ENCODE data around the gene CIPC.
A peak's percentile ranks its signal among the peaks of the same experiment; 100 is the strongest.

Gene CIPC

DNA sequence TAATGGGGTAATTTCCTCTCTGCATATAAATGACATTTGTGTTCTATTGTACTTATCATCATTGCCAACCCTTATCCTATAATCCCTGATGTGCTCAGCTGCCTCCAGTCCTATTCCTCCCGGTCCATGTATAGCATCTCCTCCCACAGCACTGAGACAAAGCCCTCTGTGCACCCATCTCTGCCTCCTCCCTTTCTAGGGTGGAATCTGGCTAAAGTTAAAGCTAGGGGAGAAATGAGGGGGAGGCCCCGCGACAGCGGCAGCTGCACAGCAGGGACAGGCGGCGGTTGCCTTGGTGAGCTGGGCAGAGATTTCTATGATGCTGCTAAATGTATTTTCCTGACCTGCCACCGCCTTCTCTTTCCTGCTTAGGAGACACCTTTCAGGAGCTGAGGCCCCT lies 56.4 kb downstream of the CIPC start:
- Histone ChIP-seq H3K18ac (ENCODE audit: low read depth in 1 of 2, low read length in 2 of 2) (no peak overlapping the region), H2BK120ac (ENCODE audit: low read depth, low read length) (no peak overlapping the region), H3K4me2 (ENCODE audit: low read length, poor library complexity, severe bottlenecking) (no peak overlapping the region), H4K8ac (ENCODE audit: low read length) (no peak overlapping the region), H3K9me3 (ENCODE audit: control insufficient read depth, low read length) (peaks cover 5% of the 10 kb centered on the region), H3K36me3 (ENCODE audit: control insufficient read depth in 1 of 2, insufficient read depth in 2 of 2, low read depth in 1 of 2, low read length in 2 of 2) (no peaks in the 10 kb centered on the region), H3K23ac (ENCODE audit: low read length in 2 of 2) (no peak overlapping the region), H3K79me1 (replicated peaks; ENCODE audit: low read length, poor library complexity, severe bottlenecking) (no peaks in the 10 kb centered on the region), H2BK5ac (ENCODE audit: low read depth, low read length, poor library complexity, severe bottlenecking) (no peak overlapping the region), H2AFZ (ENCODE audit: low read depth, low read length) (no peak overlapping the region), H2BK15ac (ENCODE audit: low read depth, poor library complexity, severe bottlenecking) (no peak overlapping the region), H3K4me3 (ENCODE audit: insufficient read depth in 1 of 2, low read depth in 1 of 2, low read length in 2 of 2) (no peak overlapping the region), H3K4me1 (ENCODE audit: control insufficient read depth, insufficient read depth, low read depth, low read length) (peaks cover 10% of the 10 kb centered on the region), H2AK5ac (ENCODE audit: low read length, severe bottlenecking) (no peak overlapping the region), H3K27me3 (ENCODE audit: control insufficient read depth in 1 of 2, insufficient read depth in 1 of 2, low read length in 2 of 2) (peaks cover 34 to 49% of the 10 kb centered on the region in 2 experiments), H3K14ac (ENCODE audit: low read length in 2 of 2) (no peak overlapping the region), H2BK12ac (ENCODE audit: low read length in 2 of 2) (no peak overlapping the region), H4K91ac (ENCODE audit: low read length) (no peak overlapping the region), H3K9ac (ENCODE audit: low read length) (no peak overlapping the region), H3K27ac (ENCODE audit: low read length, poor library complexity, severe bottlenecking) (no peak overlapping the region), H3K4ac (ENCODE audit: low read depth in 1 of 2, low read length in 2 of 2) (no peak overlapping the region)
- no peak for DNase-seq
- 61% methylated on average over 2 of the region's 7 CpGs for WGBS

DNA sequence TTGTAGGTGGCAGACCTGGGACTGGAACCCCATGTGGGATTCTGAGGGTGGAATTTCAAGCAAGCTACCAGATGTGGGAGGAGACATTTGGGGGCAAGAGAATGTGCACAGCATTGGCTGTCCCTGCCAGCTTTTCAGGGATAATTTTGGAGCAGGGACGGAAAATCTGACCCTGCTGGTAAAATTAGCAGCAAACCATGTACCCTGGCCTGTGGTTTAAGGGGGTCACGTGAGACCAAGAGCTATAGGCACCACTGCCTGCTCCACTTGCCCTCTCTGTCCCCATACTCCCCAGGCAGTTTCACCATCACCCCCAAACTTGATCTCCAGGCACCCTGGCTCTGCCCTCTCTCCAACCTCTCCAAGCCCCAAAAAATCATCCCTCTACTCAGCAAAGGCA lies 57.0 kb downstream of the CIPC start:
- H4K8ac ChIP-seq (ENCODE audit: low read length): no peak overlapping the region
- no peak overlapping the region for H3K4ac ChIP-seq (ENCODE audit: low read depth in 1 of 2, low read length in 2 of 2)
- peaks cover 5% of the 10 kb centered on the region for H3K9me3 ChIP-seq (ENCODE audit: control insufficient read depth, low read length)
- peaks cover 34 to 46% of the 10 kb centered on the region in 2 experiments for H3K27me3 ChIP-seq (ENCODE audit: control insufficient read depth in 1 of 2, insufficient read depth in 1 of 2, low read length in 2 of 2)
- no peak overlapping the region for H2BK12ac ChIP-seq (ENCODE audit: low read length in 2 of 2)
- H2BK120ac ChIP-seq (ENCODE audit: low read depth, low read length): no peak overlapping the region
- H3K14ac ChIP-seq (ENCODE audit: low read length in 2 of 2): no peak overlapping the region
- H2BK5ac ChIP-seq (ENCODE audit: low read depth, low read length, poor library complexity, severe bottlenecking): no peak overlapping the region
- no peak overlapping the region for H2AFZ ChIP-seq (ENCODE audit: low read depth, low read length)
- H2AK5ac ChIP-seq (ENCODE audit: low read length, severe bottlenecking): no peak overlapping the region
- no peak overlapping the region for H3K23ac ChIP-seq (ENCODE audit: low read length in 2 of 2)
- no peak overlapping the region for H3K18ac ChIP-seq (ENCODE audit: low read depth in 1 of 2, low read length in 2 of 2)
- H2BK15ac ChIP-seq (ENCODE audit: low read depth, poor library complexity, severe bottlenecking): no peak overlapping the region
- 79% methylated on average over 2 of the region's 2 CpGs for WGBS
- H3K4me2 ChIP-seq (ENCODE audit: low read length, poor library complexity, severe bottlenecking): no peak overlapping the region
- no peak overlapping the region for H4K91ac ChIP-seq (ENCODE audit: low read length)
- H3K36me3 ChIP-seq (ENCODE audit: control insufficient read depth in 1 of 2, insufficient read depth in 2 of 2, low read depth in 1 of 2, low read length in 2 of 2): no peaks in the 10 kb centered on the region
- H3K79me1 ChIP-seq (replicated peaks; ENCODE audit: low read length, poor library complexity, severe bottlenecking): no peaks in the 10 kb centered on the region
- peaks cover 10% of the 10 kb centered on the region for H3K4me1 ChIP-seq (ENCODE audit: control insufficient read depth, insufficient read depth, low read depth, low read length)
- no peak overlapping the region for H3K27ac ChIP-seq (ENCODE audit: low read length, poor library complexity, severe bottlenecking)
- no peak overlapping the region for H3K4me3 ChIP-seq (ENCODE audit: insufficient read depth in 1 of 2, low read depth in 1 of 2, low read length in 2 of 2)
- no peak for DNase-seq
- H3K9ac ChIP-seq (ENCODE audit: low read length): no peak overlapping the region

DNA sequence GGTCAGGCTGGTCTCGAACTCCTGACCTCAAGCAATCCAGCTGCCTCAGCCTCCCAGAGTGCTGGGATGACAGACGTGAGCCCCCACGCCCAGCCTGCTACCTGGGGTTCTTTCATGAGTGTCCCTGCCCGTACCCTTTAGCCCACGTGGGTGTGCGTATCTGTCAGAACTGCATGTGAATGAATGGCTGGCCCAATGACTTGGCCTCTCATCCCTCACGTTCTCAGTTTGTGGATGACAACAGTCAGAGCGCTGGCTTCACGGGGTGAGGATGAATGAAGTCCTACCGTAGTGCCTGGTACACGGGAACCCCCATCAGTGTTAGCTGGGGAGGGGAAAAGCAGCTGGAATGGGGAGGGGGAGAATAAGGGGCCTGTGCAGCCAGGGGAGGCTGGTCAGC lies 59.7 kb downstream of the CIPC start:
- H3K18ac ChIP-seq (ENCODE audit: low read depth in 1 of 2, low read length in 2 of 2): peak overlapping the region in 1 of 2 experiments; percentile 19
- WGBS: 70% methylated on average over 11 of the region's 11 CpGs
- H4K8ac ChIP-seq (ENCODE audit: low read length): peak overlapping the region; percentile 55
- no peaks in the 10 kb centered on the region for H3K79me1 ChIP-seq (replicated peaks; ENCODE audit: low read length, poor library complexity, severe bottlenecking)
- H3K23ac ChIP-seq (ENCODE audit: low read length in 2 of 2): no peak overlapping the region
- H2BK15ac ChIP-seq (ENCODE audit: low read depth, poor library complexity, severe bottlenecking): no peak overlapping the region
- peak overlapping the region in 1 of 2 experiments; percentile 87 for H3K14ac ChIP-seq (ENCODE audit: low read length in 2 of 2)
- H2BK120ac ChIP-seq (ENCODE audit: low read depth, low read length): peak overlapping the region; percentile 52
- no peak overlapping the region for H2AK5ac ChIP-seq (ENCODE audit: low read length, severe bottlenecking)
- peak overlapping the region in 1 of 2 experiments; percentile 45 for H2BK12ac ChIP-seq (ENCODE audit: low read length in 2 of 2)
- H4K91ac ChIP-seq (ENCODE audit: low read length): peak overlapping the region; percentile 54
- H3K27ac ChIP-seq (ENCODE audit: low read length, poor library complexity, severe bottlenecking): no peak overlapping the region
- H2AFZ ChIP-seq (ENCODE audit: low read depth, low read length): no peak overlapping the region
- H3K27me3 ChIP-seq (ENCODE audit: control insufficient read depth in 1 of 2, insufficient read depth in 1 of 2, low read length in 2 of 2): peaks cover 46 to 59% of the 10 kb centered on the region in 2 experiments
- peaks cover 5% of the 10 kb centered on the region for H3K9me3 ChIP-seq (ENCODE audit: control insufficient read depth, low read length)
- H3K4me1 ChIP-seq (ENCODE audit: control insufficient read depth, insufficient read depth, low read depth, low read length): peaks cover 10% of the 10 kb centered on the region
- H3K4ac ChIP-seq (ENCODE audit: low read depth in 1 of 2, low read length in 2 of 2): peak overlapping the region in 1 of 2 experiments; percentile 3
- H3K9ac ChIP-seq (ENCODE audit: low read length): peak overlapping the region; percentile 37
- H3K36me3 ChIP-seq (ENCODE audit: control insufficient read depth in 1 of 2, insufficient read depth in 2 of 2, low read depth in 1 of 2, low read length in 2 of 2): no peaks in the 10 kb centered on the region
- no peak overlapping the region for H2BK5ac ChIP-seq (ENCODE audit: low read depth, low read length, poor library complexity, severe bottlenecking)
- DNase-seq: no peak
- no peak overlapping the region for H3K4me2 ChIP-seq (ENCODE audit: low read length, poor library complexity, severe bottlenecking)
- no peak overlapping the region for H3K4me3 ChIP-seq (ENCODE audit: insufficient read depth in 1 of 2, low read depth in 1 of 2, low read length in 2 of 2)

DNA sequence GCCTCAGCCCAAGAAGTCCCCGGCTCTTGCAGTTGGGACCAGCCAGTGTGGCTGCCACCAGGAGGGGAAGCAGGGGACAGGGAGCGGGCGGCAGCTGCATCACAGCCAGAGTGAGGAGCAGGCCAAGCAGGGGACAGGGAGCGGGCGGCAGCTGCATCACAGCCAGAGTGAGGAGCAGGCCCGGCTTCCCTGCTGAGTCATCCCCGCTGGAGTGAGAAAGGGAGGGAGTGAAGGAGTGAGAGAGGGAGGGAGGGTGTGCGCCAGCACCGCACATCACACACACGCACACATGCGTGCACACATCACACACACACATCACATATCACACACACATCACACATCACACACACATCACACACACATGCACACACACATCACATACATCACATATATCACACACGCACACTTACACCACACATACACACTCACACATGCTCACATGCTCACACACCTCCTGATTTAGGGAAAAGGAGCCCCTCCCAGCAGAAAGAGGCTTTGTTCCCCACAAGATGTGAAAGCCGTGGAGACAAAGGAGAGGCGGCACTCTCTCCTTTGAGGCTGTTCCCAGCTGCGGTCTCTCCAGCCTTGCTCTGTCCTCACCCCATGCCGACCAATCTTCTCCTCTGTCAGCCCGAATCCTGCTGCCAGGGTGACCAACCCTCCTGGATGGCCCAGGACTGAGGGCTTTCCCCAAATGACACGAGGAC lies 60.3 kb downstream of the CIPC start:
- Histone ChIP-seq H2BK5ac (ENCODE audit: low read depth, low read length, poor library complexity, severe bottlenecking) (no peak overlapping the region), H3K4me3 (ENCODE audit: insufficient read depth in 1 of 2, low read depth in 1 of 2, low read length in 2 of 2) (peak overlapping the region in 1 of 2 experiments; percentile 42), H3K23ac (ENCODE audit: low read length in 2 of 2) (no peak overlapping the region), H3K4ac (ENCODE audit: low read depth in 1 of 2, low read length in 2 of 2) (no peak overlapping the region), H2BK15ac (ENCODE audit: low read depth, poor library complexity, severe bottlenecking) (no peak overlapping the region), H2BK12ac (ENCODE audit: low read length in 2 of 2) (peak overlapping the region in 1 of 2 experiments; percentile 73), H3K4me1 (ENCODE audit: control insufficient read depth, insufficient read depth, low read depth, low read length) (peaks cover 10% of the 10 kb centered on the region), H2AFZ (ENCODE audit: low read depth, low read length) (peak overlapping the region; percentile 67), H3K79me1 (replicated peaks; ENCODE audit: low read length, poor library complexity, severe bottlenecking) (no peaks in the 10 kb centered on the region), H2BK120ac (ENCODE audit: low read depth, low read length) (peak overlapping the region; percentile 52), H3K18ac (ENCODE audit: low read depth in 1 of 2, low read length in 2 of 2) (peak overlapping the region; percentile 19 to 91), H3K14ac (ENCODE audit: low read length in 2 of 2) (peak overlapping the region in 1 of 2 experiments; percentile 87), H4K91ac (ENCODE audit: low read length) (peak overlapping the region; percentile 54), H3K9me3 (ENCODE audit: control insufficient read depth, low read length) (peaks cover 5% of the 10 kb centered on the region), H2AK5ac (ENCODE audit: low read length, severe bottlenecking) (no peak overlapping the region), H3K4me2 (ENCODE audit: low read length, poor library complexity, severe bottlenecking) (no peak overlapping the region), H3K36me3 (ENCODE audit: control insufficient read depth in 1 of 2, insufficient read depth in 2 of 2, low read depth in 1 of 2, low read length in 2 of 2) (no peaks in the 10 kb centered on the region), H3K9ac (ENCODE audit: low read length) (peak overlapping the region; percentile 37), H4K8ac (ENCODE audit: low read length) (peak overlapping the region; percentile 55), H3K27me3 (ENCODE audit: control insufficient read depth in 1 of 2, insufficient read depth in 1 of 2, low read length in 2 of 2) (peaks cover 42 to 56% of the 10 kb centered on the region in 2 experiments), H3K27ac (ENCODE audit: low read length, poor library complexity, severe bottlenecking) (no peak overlapping the region)
- WGBS: 41% methylated on average over 12 of the region's 18 CpGs
- peak; percentile 69 for DNase-seq
